Measurements from ENCODE around the gene PPP3CA.

- TF ChIP-seq CTCF (IDR thresholded peaks at IDR 0.05; ENCODE audit: low read depth, low read length) = no peak
- TF ChIP-seq POLR2A (IDR thresholded peaks at IDR 0.05; ENCODE audit: extremely low read depth, insufficient read length) = no peak
- TF ChIP-seq MAX (IDR thresholded peaks at IDR 0.05; ENCODE audit: low read depth, low read length) = no peak
- no peak for TF ChIP-seq MYC (IDR thresholded peaks at IDR 0.05; ENCODE audit: low read depth, low read length)
Measured at GRCh38 chr4:101240099-101240498, 107.2 kb downstream of the PPP3CA start.

All from NB4 (cell line).